Osteocyte (in vitro differentiated cells): ENCODE results near the gene AIG1. TPM values are rescaled to one million over a fixed set of nuclear protein-coding genes. Genes with fewer than 3 reads are reported as not detected.

Experiments
- DNase-seq: peaks from one replicate; pipeline ENCODE4 v3.0.0; 2021; ENCODE audit warnings: mixed read lengths; ENCODE audit not compliant: unreplicated experiment; ENCODE audit errors: extremely low spot score
- H3K27ac Mint-ChIP-seq: one replicate; pipeline ENCODE4 v1.8.0; 2021; ENCODE audit warnings: mild to moderate bottlenecking, mixed read lengths; ENCODE audit not compliant: unreplicated experiment
- H3K27me3 Mint-ChIP-seq: one replicate; pipeline ENCODE4 v1.8.0; 2021; ENCODE audit warnings: mixed read lengths; ENCODE audit not compliant: unreplicated experiment
- H3K36me3 Mint-ChIP-seq: one replicate; pipeline ENCODE4 v1.8.0; 2021; ENCODE audit warnings: mixed read lengths; ENCODE audit not compliant: unreplicated experiment
- H3K4me1 Mint-ChIP-seq: one replicate; pipeline ENCODE4 v1.8.0; 2021; ENCODE audit warnings: mixed read lengths; ENCODE audit not compliant: unreplicated experiment
- H3K4me3 Mint-ChIP-seq: one replicate; pipeline ENCODE4 v1.8.0; 2021; ENCODE audit warnings: mild to moderate bottlenecking, moderate library complexity, mixed read lengths; ENCODE audit not compliant: unreplicated experiment
- H3K9me3 Mint-ChIP-seq: one replicate; pipeline ENCODE4 v1.8.0; 2021; ENCODE audit warnings: mixed read lengths; ENCODE audit not compliant: unreplicated experiment
- total RNA-seq: library from RNA; stranded (reverse); gene quantifications from 2 replicates; pipeline ENCODE4 v1.2.1, GENCODE V29; 2021
- TF ChIP-seq, protein P1 (sequence below): fragments of 200-600 bp; sonication (generic); IDR thresholded peaks from 2 replicates; pipeline ENCODE4 v1.5.0; 2021; ENCODE audit warnings: antibody characterized with exemption, mild to moderate bottlenecking, moderate library complexity

The AIG1 gene
- total RNA-seq, 1 donor from 2014 or later: 40.5 TPM

DNA sequence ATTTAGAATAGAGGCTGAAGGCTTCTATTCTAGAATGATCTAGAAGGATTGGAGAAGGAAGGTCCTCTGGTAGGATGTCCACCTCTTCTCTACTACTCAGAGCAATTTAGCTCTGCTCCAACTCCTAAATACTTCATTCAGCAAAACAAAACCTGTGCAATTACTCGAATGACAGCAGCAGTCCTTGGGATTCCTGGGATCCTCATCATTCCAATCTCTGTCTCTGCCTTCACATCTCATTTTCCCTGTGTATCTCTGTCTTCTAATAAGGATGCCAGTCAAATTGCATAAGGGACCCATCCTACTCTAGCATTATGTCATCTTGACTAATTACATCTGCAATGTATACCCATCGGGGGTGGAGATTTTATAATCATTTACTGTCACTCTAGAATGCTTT lies 5.5 kb upstream of the AIG1 start:
- peaks cover 3% of the 10 kb centered on the region for H3K36me3 Mint-ChIP-seq
- no peak for DNase-seq
- H3K27ac Mint-ChIP-seq: no peak overlapping the region
- TF ChIP-seq, protein P1, sequence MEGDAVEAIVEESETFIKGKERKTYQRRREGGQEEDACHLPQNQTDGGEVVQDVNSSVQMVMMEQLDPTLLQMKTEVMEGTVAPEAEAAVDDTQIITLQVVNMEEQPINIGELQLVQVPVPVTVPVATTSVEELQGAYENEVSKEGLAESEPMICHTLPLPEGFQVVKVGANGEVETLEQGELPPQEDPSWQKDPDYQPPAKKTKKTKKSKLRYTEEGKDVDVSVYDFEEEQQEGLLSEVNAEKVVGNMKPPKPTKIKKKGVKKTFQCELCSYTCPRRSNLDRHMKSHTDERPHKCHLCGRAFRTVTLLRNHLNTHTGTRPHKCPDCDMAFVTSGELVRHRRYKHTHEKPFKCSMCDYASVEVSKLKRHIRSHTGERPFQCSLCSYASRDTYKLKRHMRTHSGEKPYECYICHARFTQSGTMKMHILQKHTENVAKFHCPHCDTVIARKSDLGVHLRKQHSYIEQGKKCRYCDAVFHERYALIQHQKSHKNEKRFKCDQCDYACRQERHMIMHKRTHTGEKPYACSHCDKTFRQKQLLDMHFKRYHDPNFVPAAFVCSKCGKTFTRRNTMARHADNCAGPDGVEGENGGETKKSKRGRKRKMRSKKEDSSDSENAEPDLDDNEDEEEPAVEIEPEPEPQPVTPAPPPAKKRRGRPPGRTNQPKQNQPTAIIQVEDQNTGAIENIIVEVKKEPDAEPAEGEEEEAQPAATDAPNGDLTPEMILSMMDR: no peak
- peaks cover 13% of the 10 kb centered on the region for H3K4me1 Mint-ChIP-seq
- no peaks in the 10 kb centered on the region for H3K27me3 Mint-ChIP-seq
- no peak overlapping the region for H3K4me3 Mint-ChIP-seq
- no peaks in the 10 kb centered on the region for H3K9me3 Mint-ChIP-seq

- H3K9me3 Mint-ChIP-seq: no peaks in the 10 kb centered on the region
- no peak for DNase-seq
- peaks cover 16% of the 10 kb centered on the region for H3K4me1 Mint-ChIP-seq
- H3K27me3 Mint-ChIP-seq: no peaks in the 10 kb centered on the region
- no peak overlapping the region for H3K27ac Mint-ChIP-seq
- TF ChIP-seq, protein P1: no peak
- H3K4me3 Mint-ChIP-seq: no peak overlapping the region
- H3K36me3 Mint-ChIP-seq: peaks cover 3% of the 10 kb centered on the region
Observed at GRCh38 chr6:143055891-143056290, 4.8 kb upstream of the AIG1 start.

- Mint-ChIP-seq H3K4me3 (no peak overlapping the region), H3K9me3 (no peaks in the 10 kb centered on the region), H3K4me1 (peaks cover 46% of the 10 kb centered on the region), H3K27ac (peak overlapping the region; percentile 97), H3K36me3 (peaks cover 1% of the 10 kb centered on the region), H3K27me3 (no peaks in the 10 kb centered on the region)
- DNase-seq: no peak
- TF ChIP-seq, protein P1: no peak
Observed at GRCh38 chr6:143058987-143059386, 1.7 kb upstream of the AIG1 start.

DNA sequence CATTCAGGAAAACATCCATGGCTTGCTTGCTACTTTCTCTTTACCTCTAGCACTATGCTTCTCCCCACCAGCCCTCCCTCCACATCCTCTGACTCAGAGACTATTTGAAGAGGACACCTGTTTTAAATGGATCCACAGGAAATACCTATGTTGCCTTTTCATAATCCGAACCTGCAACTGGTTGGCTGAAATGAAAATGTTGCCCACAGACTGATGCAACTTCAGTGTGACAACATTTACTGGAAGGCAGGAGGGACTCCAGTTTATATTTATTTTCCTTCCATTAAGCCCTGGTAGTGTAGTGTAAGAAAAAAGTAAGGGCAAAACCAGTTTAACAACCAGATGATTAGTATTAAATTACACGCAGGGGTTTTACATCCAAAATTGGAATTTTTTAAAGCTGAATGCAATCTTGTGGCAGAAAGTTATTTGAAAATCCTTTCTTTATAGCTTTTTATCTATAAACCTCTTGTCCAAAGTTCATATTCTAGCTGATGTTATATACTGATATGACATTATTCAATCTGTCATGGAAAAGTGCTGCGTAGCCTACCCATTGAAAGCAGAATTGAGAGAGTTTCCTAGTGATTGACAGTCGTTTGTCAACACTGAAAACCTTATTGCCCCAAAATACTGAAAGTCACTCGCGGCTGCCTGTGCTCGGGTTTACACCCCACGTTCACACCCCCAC lies 881 bp upstream of the AIG1 start:
- Mint-ChIP-seq H3K27me3 (no peaks in the 10 kb centered on the region), H3K36me3 (no peaks in the 10 kb centered on the region), H3K4me3 (peak overlapping the region; percentile 96), H3K9me3 (no peaks in the 10 kb centered on the region), H3K27ac (peak overlapping the region; percentile 97), H3K4me1 (peaks cover 50% of the 10 kb centered on the region)
- TF ChIP-seq, protein P1: no peak
- no peak for DNase-seq

DNA sequence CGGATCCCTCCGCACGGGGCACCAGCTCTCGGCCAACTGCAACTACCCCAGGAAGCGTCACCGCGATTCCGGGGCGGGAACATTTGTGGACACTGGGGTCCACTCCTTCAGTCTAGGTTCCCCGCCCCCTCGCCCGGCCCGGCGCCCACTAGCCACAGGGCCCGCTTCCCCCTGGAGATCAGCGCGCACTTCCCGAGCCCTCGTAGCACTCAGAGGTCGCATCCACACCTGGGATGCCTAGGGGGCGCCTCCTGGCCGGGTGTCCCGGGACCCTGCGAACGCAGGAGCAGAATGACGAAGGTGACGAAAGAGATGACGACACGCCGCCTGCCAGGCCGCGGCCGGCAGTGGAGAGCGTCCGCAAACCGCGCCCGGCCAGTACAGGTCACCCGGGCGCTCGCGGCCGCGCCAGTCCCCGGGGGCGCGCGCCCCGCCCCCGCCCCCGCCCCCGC lies 309 bp upstream of the AIG1 start:
- no peaks in the 10 kb centered on the region for H3K9me3 Mint-ChIP-seq
- peak overlapping the region; percentile 96 for H3K4me3 Mint-ChIP-seq
- peaks cover 51% of the 10 kb centered on the region for H3K4me1 Mint-ChIP-seq
- peak overlapping the region; percentile 97 for H3K27ac Mint-ChIP-seq
- H3K36me3 Mint-ChIP-seq: no peaks in the 10 kb centered on the region
- no peaks in the 10 kb centered on the region for H3K27me3 Mint-ChIP-seq
- peak; percentile 92 for DNase-seq
- TF ChIP-seq, protein P1: peak; percentile 37
